GM21529 (cell line): ENCODE results near the gene UBR7.
A peak's percentile ranks its signal among the peaks of the same experiment; 100 is the strongest.
"Not testable (repeated sequence)": the region's sequence is repeated elsewhere in the genome, so short reads cannot be mapped to it uniquely, and the experiment has no call there.

Experiments used
- ATAC-seq: cut with Tn5 transposase; IDR thresholded peaks from one replicate; pipeline ENCODE4 v1.9.1; 2021; ENCODE audit not compliant: unreplicated experiment

Gene UBR7

GRCh38 chr14:93206793-93207467 lies at the start of gene UBR7, which contains the start of gene GON7:
TSS of gene UBR7 (plus strand) at chr14:93207256. CDS start at chr14:93207292, 36 bp downstream.
TSS of gene GON7 (minus strand) at chr14:93207065. CDS start at chr14:93207037, 28 bp downstream.
- peak; percentile 81 for ATAC-seq

- not testable (repeated sequence) for ATAC-seq
Measured at GRCh38 chr14:93158349-93158748, 48.7 kb upstream of the UBR7 start.

- ATAC-seq, result not testable (repeated sequence)
Measured at GRCh38 chr14:93159625-93160352, 47.3 kb upstream of the UBR7 start.

- ATAC-seq, result no peak
Measured at GRCh38 chr14:93160353-93160801, 46.7 kb upstream of the UBR7 start.

GRCh38 chr14:93161411-93161940 lies 45.6 kb upstream of the UBR7 start:
- no peak for ATAC-seq

GRCh38 chr14:93163564-93163963 lies 43.5 kb upstream of the UBR7 start:
- ATAC-seq, result no peak

- ATAC-seq, result not testable (repeated sequence)
Measured at GRCh38 chr14:93165271-93166265, 41.5 kb upstream of the UBR7 start.

GRCh38 chr14:93168610-93169009 lies 38.4 kb upstream of the UBR7 start:
- ATAC-seq, result not testable (repeated sequence)

- not testable (repeated sequence) for ATAC-seq
Measured at GRCh38 chr14:93169619-93170018, 37.4 kb upstream of the UBR7 start.

GRCh38 chr14:93170141-93170540 lies 36.9 kb upstream of the UBR7 start:
- ATAC-seq, result not testable (repeated sequence)

- ATAC-seq, result no peak
Measured at GRCh38 chr14:93171376-93171775, 35.7 kb upstream of the UBR7 start.

- no peak for ATAC-seq
Measured at GRCh38 chr14:93173943-93174395, 33.1 kb upstream of the UBR7 start.

GRCh38 chr14:93174731-93175130 lies 32.3 kb upstream of the UBR7 start:
- ATAC-seq, result not testable (repeated sequence)

- no peak for ATAC-seq
Measured at GRCh38 chr14:93175492-93175891, 31.6 kb upstream of the UBR7 start.

- no peak for ATAC-seq
Measured at GRCh38 chr14:93183596-93184317, 23.3 kb upstream of the UBR7 start.

GRCh38 chr14:93184391-93185348 lies 22.4 kb upstream of the UBR7 start, which contains the start of the genes LYSET and MOAP1:
TSS of gene LYSET (plus strand) at chr14:93185317. CDS start at chr14:93185406, 89 bp downstream.
TSS of gene MOAP1 (minus strand) at chr14:93184897. CDS start at chr14:93184242, 655 bp downstream.
- ATAC-seq, result peak; percentile 81

GRCh38 chr14:93185349-93185720 lies 21.7 kb upstream of the UBR7 start:
- peak; percentile 9 for ATAC-seq

GRCh38 chr14:93186466-93186865 lies 20.6 kb upstream of the UBR7 start:
- no peak for ATAC-seq

- ATAC-seq, result no peak
Measured at GRCh38 chr14:93186956-93187355, 20.1 kb upstream of the UBR7 start.
